Naive thymus-derived CD8-positive, alpha-beta T cell (primary cell): ENCODE measurements around the gene RBP3. TPM values are rescaled to one million over a fixed set of nuclear protein-coding genes. Genes with fewer than 3 reads are reported as not detected.
A peak's percentile ranks its signal among the peaks of the same experiment; 100 is the strongest.

Experiments
- ATAC-seq, 2 donors: fragments of 150-1000 bp; cut with Tn5 transposase in 1 of 2; sonication (Bioruptor Pico), chemical (Tn5 transposase) in 1 of 2; 1 replicate in 1 of 2; 2 replicates in 1 of 2; pipeline ENCODE4 v1.10.0; 2021; ENCODE audit warnings: mild to moderate bottlenecking in 2 of 2, moderate library complexity in 2 of 2
- POLR2A ChIA-PET: fragments of 350-600 bp; sonication (Branson Sonifier 250); formaldehyde crosslinking; loops from one replicate; lab custom pipeline; 2021; ENCODE audit warnings: antibody characterized with exemption; lab: Charles Lee
- DNase-seq, 10 donors: peaks; one replicate each; pipeline versions ENCODE4 v3.0.0 to v3.0.0-alpha.2; 2020 to 2022
- H3K27ac Mint-ChIP-seq, 10 donors: one replicate each; pipeline ENCODE4 v1.8.0; 2020 to 2022; ENCODE audit warnings: mild to moderate bottlenecking in 10 of 10, mixed read lengths in 10 of 10, moderate library complexity in 4 of 10, inconsistent platforms in 1 of 10
- H3K27me3 Mint-ChIP-seq, 5 donors: one replicate each; pipeline ENCODE4 v1.8.0; 2021 to 2022; ENCODE audit warnings: mixed read lengths in 5 of 5
- H3K36me3 Mint-ChIP-seq, 3 donors: one replicate each; pipeline ENCODE4 v1.8.0; 2020 to 2022; ENCODE audit warnings: mixed read lengths in 3 of 3, mild to moderate bottlenecking in 2 of 3, inconsistent platforms in 1 of 3
- H3K4me1 Mint-ChIP-seq, 4 donors: one replicate each; pipeline ENCODE4 v1.8.0; 2021 to 2022; ENCODE audit warnings: mixed read lengths in 4 of 4
- H3K4me3 Mint-ChIP-seq, 10 donors: one replicate each; pipeline ENCODE4 v1.8.0; 2020 to 2022; ENCODE audit warnings: mild to moderate bottlenecking in 10 of 10, mixed read lengths in 10 of 10, moderate library complexity in 6 of 10, inconsistent platforms in 1 of 10
- H3K9me3 Mint-ChIP-seq, 9 donors: one replicate each; pipeline ENCODE4 v1.8.0; 2020 to 2022; ENCODE audit warnings: mixed read lengths in 9 of 9, mild to moderate bottlenecking in 3 of 9, inconsistent platforms in 1 of 9, moderate library complexity in 1 of 9
- polyA plus RNA-seq, 3 donors: library from polyadenylated mRNA; unstranded; fragments of 300-500 nt; fragmentation: Illumina TruSeq; gene quantifications; one replicate each; pipeline ENCODE4 v1.2.3, GENCODE V29; 2021
- total RNA-seq, 8 experiments: library from RNA in 2 of 8; stranded (reverse) in 2 of 8; gene quantifications; one replicate each; pipeline ENCODE4 v1.2.3 and lab custom pipeline; 2021 to 2026

The RBP3 gene
- total and polyA plus RNA-seq, 5 experiments from 2014 or later, result not detected

DNA sequence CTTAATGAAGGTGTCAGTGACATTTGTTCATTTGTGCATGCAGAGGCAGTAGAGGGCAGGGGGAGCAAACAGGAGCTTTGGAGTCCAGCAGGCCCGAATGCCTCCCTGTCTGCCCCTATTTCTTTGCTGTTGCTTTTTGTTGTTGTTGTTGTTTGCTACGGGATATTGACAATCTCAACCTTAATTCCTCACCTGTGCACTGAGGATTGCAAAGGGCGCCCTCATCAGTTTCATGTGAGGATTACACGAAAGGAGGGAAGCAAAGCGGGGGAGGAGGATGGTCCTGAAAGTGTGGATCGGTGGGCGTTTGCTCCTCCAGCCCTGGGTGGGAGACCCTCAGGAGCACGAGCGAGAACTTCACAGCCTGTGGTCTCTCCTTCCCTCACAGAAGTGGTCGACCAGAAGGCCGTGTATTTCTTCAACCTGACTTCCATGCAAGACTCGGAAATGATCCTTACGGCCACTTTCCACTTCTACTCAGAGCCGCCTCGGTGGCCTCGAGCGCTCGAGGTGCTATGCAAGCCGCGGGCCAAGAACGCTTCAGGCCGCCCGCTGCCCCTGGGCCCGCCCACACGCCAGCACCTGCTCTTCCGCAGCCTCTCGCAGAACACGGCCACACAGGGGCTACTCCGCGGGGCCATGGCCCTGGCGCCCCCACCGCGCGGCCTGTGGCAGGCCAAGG is 38.6 kb upstream of the RBP3 start:
- H3K4me3 Mint-ChIP-seq, result no peak overlapping the region
- H3K9me3 Mint-ChIP-seq, result no peaks in the 10 kb centered on the region
- H3K36me3 Mint-ChIP-seq, result no peaks in the 10 kb centered on the region
- POLR2A ChIA-PET, result interaction anchor here (1.0 kb wide), 1 partner anchor 143 kb away, joined by 3 read pairs; no protein-coding TSS in a partner anchor
- peak overlapping the region in 6 of 10 donors; percentile 6 to 83 (median 53) for H3K27ac Mint-ChIP-seq
- peaks cover 30 to 54% (median 41%) of the 10 kb centered on the region in 4 donors for H3K4me1 Mint-ChIP-seq
- no peaks in the 10 kb centered on the region for H3K27me3 Mint-ChIP-seq
- DNase-seq, result peak in 1 of 10 donors; percentile 17
- ATAC-seq, result no peak

DNA sequence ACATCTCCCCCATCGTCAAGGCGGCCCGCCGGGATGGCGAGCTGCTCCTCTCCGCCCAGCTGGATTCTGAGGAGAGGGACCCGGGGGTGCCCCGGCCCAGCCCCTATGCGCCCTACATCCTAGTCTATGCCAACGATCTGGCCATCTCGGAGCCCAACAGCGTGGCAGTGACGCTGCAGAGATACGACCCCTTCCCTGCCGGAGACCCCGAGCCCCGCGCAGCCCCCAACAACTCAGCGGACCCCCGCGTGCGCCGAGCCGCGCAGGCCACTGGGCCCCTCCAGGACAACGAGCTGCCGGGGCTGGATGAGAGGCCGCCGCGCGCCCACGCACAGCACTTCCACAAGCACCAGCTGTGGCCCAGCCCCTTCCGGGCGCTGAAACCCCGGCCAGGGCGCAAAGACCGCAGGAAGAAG is 38.1 kb upstream of the RBP3 start:
- Mint-ChIP-seq H3K36me3 (no peaks in the 10 kb centered on the region), H3K27me3 (no peaks in the 10 kb centered on the region), H3K4me3 (peak overlapping the region in 1 of 10 donors; percentile 33), H3K4me1 (peaks cover 26 to 49% (median 37%) of the 10 kb centered on the region in 4 donors), H3K27ac (no peak overlapping the region), H3K9me3 (no peaks in the 10 kb centered on the region)
- ATAC-seq (no peak), DNase-seq (no peak)
- POLR2A ChIA-PET, result interaction anchor here (1.9 kb wide), 1 partner anchor 8 kb away, joined by 5 read pairs; no protein-coding TSS in a partner anchor

DNA sequence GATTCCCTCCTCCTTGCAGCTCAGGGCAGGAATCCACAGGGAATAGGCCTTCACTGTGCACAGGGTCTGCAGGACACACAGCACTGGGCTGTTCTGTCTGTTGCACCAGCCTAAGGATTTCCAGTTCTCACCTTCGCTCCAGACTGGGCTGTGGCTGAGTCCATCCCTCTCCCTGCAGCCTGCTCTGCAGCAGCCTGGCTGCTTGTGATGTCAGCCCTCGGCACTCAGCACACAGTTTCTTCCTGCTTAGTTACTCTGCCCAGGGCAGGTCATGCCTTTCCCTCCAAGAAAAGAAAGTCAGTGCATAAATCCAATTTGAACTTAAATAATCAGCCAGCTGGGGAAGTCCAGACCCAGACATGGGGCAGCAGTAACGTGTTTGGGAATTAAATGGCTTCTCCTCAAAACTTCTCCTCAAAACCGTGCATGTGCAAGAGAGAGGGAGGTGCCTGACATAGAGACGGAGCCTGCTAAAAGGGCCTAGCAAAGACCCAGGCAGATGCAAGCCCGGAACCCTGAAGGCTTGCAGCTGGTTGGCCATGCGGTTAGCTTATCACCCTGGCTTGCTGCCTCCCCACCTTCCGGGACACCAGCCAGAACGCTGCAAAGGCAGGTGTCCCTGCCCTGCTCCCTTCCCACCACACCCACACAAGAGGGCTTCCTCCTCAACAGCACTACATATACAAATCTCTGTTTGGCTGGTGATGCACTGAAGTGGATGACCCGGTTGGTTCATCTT is 36.8 kb upstream of the RBP3 start:
- Mint-ChIP-seq H3K9me3 (no peaks in the 10 kb centered on the region), H3K4me1 (peaks cover 25 to 45% (median 35%) of the 10 kb centered on the region in 4 donors), H3K36me3 (no peaks in the 10 kb centered on the region), H3K27ac (peak overlapping the region; percentile 80 to 93 (median 88)), H3K27me3 (no peaks in the 10 kb centered on the region), H3K4me3 (peak overlapping the region; percentile 24 to 79 (median 66))
- ATAC-seq (peak; percentile 88), DNase-seq (peak; percentile 23 to 87 (median 62))
- POLR2A ChIA-PET, result interaction anchor here (0.8 to 3.2 kb wide), 10 partner anchors 9 to 287 kb away, joined by 3 to 23 read pairs (median 5); no protein-coding TSS in a partner anchor

DNA sequence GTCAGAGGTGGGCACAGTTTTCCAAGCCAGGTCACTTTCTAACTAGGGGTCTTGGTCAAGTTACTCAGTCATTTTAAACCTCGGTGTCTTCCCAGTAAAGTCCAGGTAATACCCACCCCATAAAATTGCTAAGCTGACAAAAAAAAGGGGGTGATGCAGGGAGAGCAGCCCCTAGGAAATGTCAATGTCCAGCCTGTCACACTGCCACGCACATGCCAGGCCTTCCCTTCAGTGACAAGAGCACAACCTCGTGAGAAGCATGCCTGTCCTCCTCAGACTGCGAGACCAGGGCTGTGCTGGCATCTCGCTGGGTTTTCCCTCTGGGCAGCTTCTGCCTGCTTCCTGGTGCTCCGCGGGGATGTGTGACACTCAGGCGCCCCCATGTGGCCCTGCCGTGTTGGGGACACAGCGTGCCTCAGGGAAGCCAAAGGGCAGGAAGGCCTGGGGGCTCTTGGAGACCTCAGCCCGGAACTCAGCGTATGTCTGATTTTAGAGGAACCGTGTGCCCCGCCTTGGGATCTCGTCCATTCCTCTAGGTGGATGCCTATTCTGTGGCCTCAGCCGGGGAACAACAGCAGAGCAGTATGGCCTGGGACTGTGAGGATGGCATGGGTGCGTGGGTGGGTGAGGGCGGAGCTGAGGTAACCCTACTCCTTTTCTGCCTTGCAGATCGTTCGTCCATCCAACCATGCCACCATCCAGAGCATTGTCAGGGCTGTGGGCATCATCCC is 36.1 kb upstream of the RBP3 start:
- ATAC-seq (peak; percentile 84 to 85), DNase-seq (peak; percentile 68 to 92 (median 82))
- Mint-ChIP-seq H3K27me3 (no peaks in the 10 kb centered on the region), H3K36me3 (no peaks in the 10 kb centered on the region), H3K4me1 (peaks cover 20 to 37% (median 28%) of the 10 kb centered on the region in 4 donors), H3K4me3 (peak overlapping the region in 9 of 10 donors; percentile 31 to 79 (median 68)), H3K9me3 (no peaks in the 10 kb centered on the region), H3K27ac (peak overlapping the region; percentile 80 to 93 (median 88))
- POLR2A ChIA-PET, result interaction anchor here (0.8 to 3.2 kb wide), 10 partner anchors 10 to 287 kb away, joined by 3 to 23 read pairs (median 5); no protein-coding TSS in a partner anchor

DNA sequence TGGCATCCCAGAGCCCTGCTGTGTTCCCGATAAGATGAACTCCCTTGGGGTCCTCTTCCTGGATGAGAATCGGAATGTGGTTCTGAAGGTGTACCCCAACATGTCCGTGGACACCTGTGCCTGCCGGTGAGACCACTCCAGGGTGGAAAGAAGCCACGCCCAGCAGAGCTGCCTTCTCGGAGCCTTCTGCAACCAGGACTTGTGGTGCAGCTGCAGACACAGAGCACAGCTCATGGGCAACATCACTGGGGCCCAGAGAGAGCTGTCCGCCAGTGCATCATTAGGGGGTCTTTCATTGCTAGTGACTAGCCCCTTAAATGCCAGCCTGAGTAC is 35.5 kb upstream of the RBP3 start:
- Mint-ChIP-seq H3K4me1 (peaks cover 15 to 32% (median 26%) of the 10 kb centered on the region in 4 donors), H3K4me3 (no peak overlapping the region), H3K27me3 (no peaks in the 10 kb centered on the region), H3K27ac (peak overlapping the region in 3 of 10 donors; percentile 27 to 87 (median 40)), H3K9me3 (no peaks in the 10 kb centered on the region), H3K36me3 (no peaks in the 10 kb centered on the region)
- POLR2A ChIA-PET, result interaction anchor here (1.3 to 3.2 kb wide), 4 partner anchors 12 to 288 kb away, joined by 3 to 23 read pairs (median 11); no protein-coding TSS in a partner anchor
- ATAC-seq (no peak), DNase-seq (no peak)

DNA sequence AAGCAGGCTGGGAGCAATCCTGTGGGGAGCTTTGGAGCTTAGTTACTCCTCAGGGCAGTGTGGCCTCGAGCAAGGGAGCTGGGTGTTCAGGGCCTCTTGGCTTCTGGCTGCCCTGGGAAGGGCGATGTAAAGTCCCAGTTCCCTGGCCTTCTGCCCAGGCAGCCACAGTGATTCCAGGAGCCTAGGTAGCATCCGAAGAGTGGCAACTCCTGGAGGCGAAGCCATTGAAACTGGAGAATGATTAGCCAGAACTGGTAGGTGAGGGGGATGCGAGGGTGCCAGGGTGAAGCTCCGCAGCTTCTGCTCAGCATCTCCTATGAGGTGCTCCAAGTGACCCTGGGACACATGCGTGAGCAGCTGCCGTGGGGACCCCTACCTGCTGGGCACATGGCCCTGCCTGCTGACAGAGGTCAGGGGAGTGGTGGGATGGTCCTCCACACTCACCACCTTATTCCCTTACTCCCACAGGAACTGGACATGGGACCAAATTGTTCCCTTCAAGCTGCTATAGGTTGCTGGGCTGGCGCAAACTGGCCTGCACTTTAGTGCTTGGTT is 33.7 kb upstream of the RBP3 start:
- DNase-seq (no peak), ATAC-seq (no peak)
- H3K9me3 Mint-ChIP-seq, result no peaks in the 10 kb centered on the region
- H3K27me3 Mint-ChIP-seq, result peaks cover 0 to 3% (median 0%) of the 10 kb centered on the region in 5 donors
- H3K27ac Mint-ChIP-seq, result peak overlapping the region in 1 of 10 donors; percentile 75
- no peak overlapping the region for H3K4me3 Mint-ChIP-seq
- peaks cover 11 to 20% (median 20%) of the 10 kb centered on the region in 4 donors for H3K4me1 Mint-ChIP-seq
- POLR2A ChIA-PET, result no interaction called here
- no peaks in the 10 kb centered on the region for H3K36me3 Mint-ChIP-seq

DNA sequence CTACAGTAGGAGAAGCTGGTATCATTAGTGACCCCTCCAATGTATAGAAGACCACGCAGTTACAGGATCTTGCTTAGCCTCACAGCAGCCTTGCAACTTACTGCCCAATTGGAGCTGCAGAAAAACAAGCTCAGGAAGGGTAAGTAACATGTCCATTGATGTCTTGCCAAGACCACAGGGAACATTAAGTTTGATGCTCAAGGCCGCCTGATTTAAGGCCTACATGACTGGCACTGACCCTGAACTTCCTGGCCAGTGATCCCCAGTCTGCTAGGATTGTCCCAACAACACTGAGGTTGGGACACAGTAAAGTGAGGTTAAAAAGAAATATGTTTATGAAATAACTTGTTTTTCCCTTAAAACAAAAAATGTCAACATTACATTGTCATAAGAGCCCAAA is 32.7 kb upstream of the RBP3 start:
- DNase-seq (no peak), ATAC-seq (no peak)
- Mint-ChIP-seq H3K4me1 (peaks cover 11 to 18% (median 18%) of the 10 kb centered on the region in 4 donors), H3K27ac (no peak overlapping the region), H3K9me3 (no peaks in the 10 kb centered on the region), H3K4me3 (no peak overlapping the region), H3K27me3 (peaks cover 0 to 3% (median 0%) of the 10 kb centered on the region in 5 donors), H3K36me3 (no peaks in the 10 kb centered on the region)
- POLR2A ChIA-PET, result no interaction called here

DNA sequence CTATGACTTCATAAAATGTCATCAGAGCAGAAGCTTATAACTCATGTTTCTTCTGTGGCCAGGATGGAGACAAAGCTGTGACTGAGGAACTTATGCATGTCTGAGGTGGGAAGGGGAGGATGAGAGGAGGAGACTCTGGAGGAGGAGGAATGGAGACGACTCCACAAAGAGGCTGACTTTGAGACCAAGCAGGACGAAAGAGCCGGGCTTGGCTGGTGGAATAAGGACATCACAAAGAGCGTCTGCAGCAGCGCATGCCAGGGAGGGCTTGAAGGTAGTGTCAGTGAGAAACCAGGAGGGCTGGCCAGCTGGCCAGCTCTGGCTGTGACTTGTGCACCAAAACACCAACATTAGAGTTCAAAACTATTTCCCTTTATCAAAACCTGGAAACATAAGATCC is 32.0 kb upstream of the RBP3 start:
- POLR2A ChIA-PET, result no interaction called here
- H3K27ac Mint-ChIP-seq, result no peak overlapping the region
- H3K4me1 Mint-ChIP-seq, result peaks cover 11 to 12% (median 12%) of the 10 kb centered on the region in 4 donors
- H3K27me3 Mint-ChIP-seq, result peaks cover 0 to 4% (median 3%) of the 10 kb centered on the region in 5 donors
- DNase-seq, result no peak
- no peak for ATAC-seq
- H3K4me3 Mint-ChIP-seq, result no peak overlapping the region
- H3K36me3 Mint-ChIP-seq, result no peaks in the 10 kb centered on the region
- no peaks in the 10 kb centered on the region for H3K9me3 Mint-ChIP-seq

DNA sequence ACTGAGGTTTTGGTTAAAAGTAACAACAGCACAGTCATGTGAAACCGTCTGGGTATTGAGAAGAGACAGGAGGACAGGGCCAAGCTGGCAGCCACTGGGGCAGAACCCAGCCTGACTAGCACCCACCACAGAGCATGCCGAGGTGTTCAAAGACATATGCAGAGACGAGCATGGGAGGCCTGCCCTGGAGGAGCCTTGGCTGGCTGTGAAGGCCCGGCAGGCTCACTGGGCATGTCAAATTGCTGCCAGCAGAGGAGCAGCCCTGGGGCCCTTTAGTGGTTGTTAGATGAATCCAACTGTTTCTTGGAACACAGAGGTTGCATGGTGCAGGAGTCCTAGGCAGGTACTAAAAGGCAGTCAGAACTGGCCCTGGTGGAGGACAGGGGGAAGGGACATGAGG is 30.9 kb upstream of the RBP3 start:
- H3K9me3 Mint-ChIP-seq, result no peaks in the 10 kb centered on the region
- POLR2A ChIA-PET, result no interaction called here
- peak overlapping the region in 1 of 10 donors; percentile 10 for H3K27ac Mint-ChIP-seq
- no peak overlapping the region for H3K4me3 Mint-ChIP-seq
- peaks cover under 1 to 3% (median under 1%) of the 10 kb centered on the region in 4 donors for H3K4me1 Mint-ChIP-seq
- DNase-seq (no peak), ATAC-seq (no peak)
- H3K27me3 Mint-ChIP-seq, result peaks cover under 1 to 12% (median 6%) of the 10 kb centered on the region in 5 donors
- H3K36me3 Mint-ChIP-seq, result no peaks in the 10 kb centered on the region

DNA sequence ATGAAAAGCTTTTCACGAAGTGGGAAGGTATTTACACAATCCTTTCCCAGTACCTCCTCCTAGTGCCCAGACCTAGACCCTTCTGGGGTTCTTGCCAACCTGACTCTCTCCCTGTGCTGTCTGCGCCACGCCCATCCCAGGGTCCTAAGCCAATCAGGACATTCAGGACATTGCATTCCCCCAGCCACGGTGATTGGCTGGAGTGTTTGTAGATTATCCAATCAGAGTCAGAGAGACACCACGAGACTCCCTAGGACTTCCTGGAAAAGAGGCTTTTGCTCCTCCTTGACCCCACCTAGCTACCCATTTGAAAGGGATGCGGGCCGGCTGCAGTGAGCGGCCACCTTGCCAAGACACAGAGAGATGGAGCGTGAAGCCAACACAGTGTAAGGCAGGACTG is 29.5 kb upstream of the RBP3 start:
- H3K4me3 Mint-ChIP-seq, result no peak overlapping the region
- peaks cover 2 to 25% (median 6%) of the 10 kb centered on the region in 5 donors for H3K27me3 Mint-ChIP-seq
- no peak for ATAC-seq
- no peaks in the 10 kb centered on the region for H3K9me3 Mint-ChIP-seq
- POLR2A ChIA-PET, result interaction anchor here (0.6 kb wide), 1 partner anchor 36 kb away, joined by 3 read pairs; no protein-coding TSS in a partner anchor
- peaks cover 0 to 4% (median 0%) of the 10 kb centered on the region in 4 donors for H3K4me1 Mint-ChIP-seq
- no peak for DNase-seq
- no peaks in the 10 kb centered on the region for H3K36me3 Mint-ChIP-seq
- H3K27ac Mint-ChIP-seq, result no peak overlapping the region

DNA sequence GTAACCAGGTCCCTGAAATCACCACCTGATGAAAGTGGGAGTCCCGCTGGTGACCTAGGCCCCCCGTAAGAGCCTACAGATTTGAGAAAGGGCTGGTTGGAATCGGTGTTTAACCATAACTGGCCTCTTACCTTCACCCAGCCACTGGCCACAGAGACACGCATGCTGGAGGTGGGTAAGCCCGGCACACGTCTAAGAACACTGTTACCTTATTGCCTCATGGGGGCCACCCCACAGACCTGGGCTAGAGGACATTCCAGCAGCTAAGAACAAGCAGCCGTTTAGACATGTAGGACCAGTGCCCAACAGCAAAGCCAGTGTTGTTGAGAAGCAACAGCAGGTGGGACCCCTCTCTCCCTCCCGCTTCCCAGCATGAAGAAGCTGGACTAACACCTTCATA is 28.4 kb upstream of the RBP3 start:
- H3K9me3 Mint-ChIP-seq, result no peaks in the 10 kb centered on the region
- no peak overlapping the region for H3K27ac Mint-ChIP-seq
- peaks cover 0 to 4% (median 0%) of the 10 kb centered on the region in 4 donors for H3K4me1 Mint-ChIP-seq
- no peaks in the 10 kb centered on the region for H3K36me3 Mint-ChIP-seq
- DNase-seq (no peak), ATAC-seq (no peak)
- no peak overlapping the region for H3K4me3 Mint-ChIP-seq
- POLR2A ChIA-PET, result no interaction called here
- H3K27me3 Mint-ChIP-seq, result peaks cover 2 to 25% (median 6%) of the 10 kb centered on the region in 5 donors

DNA sequence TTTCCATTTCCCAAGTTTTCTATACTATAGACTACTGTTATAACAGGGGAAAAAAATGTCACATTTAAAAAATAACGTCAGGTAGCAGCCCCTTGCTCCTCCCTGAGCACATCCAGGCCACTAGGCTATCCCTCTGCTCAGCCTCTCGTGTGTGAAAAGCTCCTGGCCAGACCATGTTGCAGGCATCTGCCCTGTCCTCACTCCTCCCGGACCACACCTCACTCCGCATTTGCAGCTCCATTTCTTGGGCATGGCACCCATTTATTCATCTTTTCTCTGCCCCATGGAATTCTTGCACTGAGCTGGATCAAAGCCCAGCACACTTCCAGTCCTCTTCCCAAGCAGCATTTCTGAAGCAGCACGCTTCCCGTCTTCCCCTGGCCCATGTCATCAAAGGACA is 27.4 kb upstream of the RBP3 start:
- Mint-ChIP-seq H3K27me3 (peaks cover 2 to 25% (median 6%) of the 10 kb centered on the region in 5 donors), H3K27ac (peak overlapping the region in 2 of 10 donors; percentile 2 to 32), H3K36me3 (no peaks in the 10 kb centered on the region), H3K9me3 (no peaks in the 10 kb centered on the region), H3K4me1 (peaks cover 0 to 4% (median 0%) of the 10 kb centered on the region in 4 donors), H3K4me3 (no peak overlapping the region)
- ATAC-seq (no peak), DNase-seq (no peak)
- POLR2A ChIA-PET, result no interaction called here
